GM20431 (cell line): ENCODE results near the gene RYR3.
"Not testable (repeated sequence)": the region's sequence is repeated elsewhere in the genome, so short reads cannot be mapped to it uniquely, and the experiment has no call there.

ENCODE experiments used
- in situ Hi-C: fragments of 300-500 bp; cut with MseI, MboI; formaldehyde crosslinking; loops from one replicate; pipeline ENCODE4 v1.15.0; 2020; ENCODE audit warnings: low sequenced_read_pairs; ENCODE audit not compliant: unreplicated experiment

Gene RYR3

DNA sequence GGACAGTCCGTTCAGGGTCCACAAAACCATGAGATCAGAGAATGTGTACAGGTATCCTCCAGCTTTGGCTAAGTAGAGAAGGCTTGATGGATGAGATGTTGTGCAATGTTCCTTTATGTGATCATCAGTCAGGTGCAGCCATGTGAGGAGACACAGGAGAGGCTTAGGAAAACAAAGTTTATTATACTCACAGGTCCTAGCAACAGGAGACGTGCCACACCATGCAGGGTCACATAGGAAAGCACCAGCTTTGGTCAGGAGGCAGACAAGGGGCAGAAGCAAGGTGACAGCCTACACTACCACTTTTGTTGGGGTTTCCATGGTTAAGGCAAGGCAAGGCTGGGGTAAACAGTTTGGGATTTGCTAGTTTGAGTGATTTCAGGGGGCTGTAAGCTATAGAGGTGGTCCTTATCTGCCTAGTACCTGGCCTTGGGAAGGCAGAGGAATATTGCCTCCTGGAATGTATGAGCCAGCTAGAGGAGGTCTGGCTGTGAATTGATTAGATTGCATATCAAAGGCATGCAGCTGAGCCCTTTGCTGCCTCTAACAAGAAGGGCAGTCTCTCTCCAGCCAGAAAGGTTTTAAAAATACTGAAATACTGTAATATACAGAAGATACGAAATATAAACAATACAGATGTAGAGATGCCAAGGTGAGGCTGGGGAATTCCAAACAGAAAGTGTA lies 248.6 kb downstream of the RYR3 start:
- in situ Hi-C loops, result no loop called here

DNA sequence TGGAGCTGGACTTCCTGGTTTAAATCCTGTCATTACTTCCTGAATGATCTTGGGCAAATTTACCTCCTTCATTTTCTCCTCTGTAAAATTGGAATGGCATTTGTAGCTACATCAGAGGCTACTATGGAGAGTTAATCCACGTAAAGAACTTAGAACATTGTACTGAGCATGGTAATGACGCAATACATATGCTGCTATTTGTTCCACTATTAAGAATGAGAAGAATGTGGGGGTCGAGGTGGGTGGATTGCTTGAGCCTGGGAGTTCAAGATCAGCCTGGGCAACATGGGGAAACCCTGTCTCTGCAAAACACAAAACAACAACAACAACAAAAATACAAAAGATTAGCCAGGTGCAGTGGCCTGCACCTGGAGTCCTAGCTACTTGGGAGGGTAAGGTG lies 250.6 kb downstream of the RYR3 start:
- in situ Hi-C loops, result no loop called here

DNA sequence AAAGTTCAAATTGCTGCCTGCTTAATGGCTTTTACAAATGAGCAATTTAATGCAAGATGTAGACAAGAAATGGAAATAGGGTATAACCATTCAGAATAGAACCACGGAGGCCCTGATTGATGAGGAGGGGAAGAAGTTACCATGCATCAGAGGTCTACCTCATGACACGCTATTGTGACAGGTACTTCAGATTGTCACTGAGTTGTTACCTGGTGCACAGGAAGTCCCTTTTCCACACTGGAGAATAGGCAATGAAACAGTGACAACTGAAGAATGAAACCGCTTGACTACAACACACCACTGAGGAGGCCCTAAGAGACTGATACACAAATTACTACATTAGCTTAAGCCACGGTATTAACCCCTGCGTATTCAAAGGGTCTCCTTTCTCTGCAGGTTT lies 251.2 kb downstream of the RYR3 start:
- in situ Hi-C loops, result no loop called here

DNA sequence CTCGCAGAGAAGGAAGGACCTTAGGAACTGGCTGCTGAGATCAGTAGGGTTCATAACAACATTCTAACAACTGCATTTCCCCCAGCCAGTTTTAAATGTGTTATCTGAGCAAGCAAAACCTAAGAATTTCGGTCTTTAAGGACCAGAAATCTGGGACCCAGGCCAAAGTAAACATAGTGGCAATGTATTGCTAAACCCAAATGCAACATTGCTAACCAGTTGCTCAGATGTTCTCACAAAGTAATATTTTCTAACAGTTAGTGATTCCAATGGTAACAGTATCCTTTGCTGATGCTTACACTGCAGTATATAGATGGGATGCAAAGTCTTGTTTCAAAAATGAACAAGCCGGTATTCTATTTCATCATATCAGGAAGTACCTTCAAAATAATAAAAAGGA lies 254.3 kb downstream of the RYR3 start:
- in situ Hi-C loops, result no loop called here

DNA sequence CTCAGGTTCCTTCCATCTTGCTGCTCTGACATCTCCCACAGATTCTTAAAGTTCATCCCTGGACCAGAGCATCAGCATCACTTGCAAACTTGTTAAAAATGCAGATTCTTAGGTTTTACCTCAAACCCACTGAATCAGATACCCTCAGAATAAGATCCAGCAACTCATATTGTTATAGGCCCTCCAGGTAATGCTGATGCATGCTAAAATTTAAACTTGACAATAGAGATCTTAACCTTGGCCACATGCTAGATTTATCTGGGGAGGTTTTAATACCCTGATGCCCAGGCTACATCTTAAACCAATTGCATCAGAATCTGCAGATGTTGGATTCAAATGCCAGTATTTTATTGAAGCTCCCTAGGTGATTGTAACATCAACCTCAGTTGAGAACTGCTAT lies 256.9 kb downstream of the RYR3 start:
- in situ Hi-C loops, result no loop called here

DNA sequence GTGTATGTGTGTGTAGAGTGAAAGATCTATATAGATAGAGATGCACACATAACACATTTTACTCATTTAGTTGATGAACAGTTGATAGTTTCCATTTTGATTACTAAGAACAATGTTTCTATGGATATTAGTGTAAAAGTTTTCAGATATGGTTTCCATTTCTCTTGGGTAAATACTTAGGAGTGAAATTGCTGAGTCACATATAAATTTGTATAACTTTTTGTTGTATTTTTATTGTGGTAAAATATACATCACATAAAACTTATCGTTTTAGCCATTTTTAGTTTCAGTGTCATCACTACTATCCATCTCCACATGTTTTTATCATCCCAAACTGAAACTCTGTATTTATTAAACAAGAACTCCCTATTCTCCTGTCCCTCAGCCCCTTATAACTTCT lies 258.3 kb downstream of the RYR3 start:
- in situ Hi-C loops, result no loop called here

DNA sequence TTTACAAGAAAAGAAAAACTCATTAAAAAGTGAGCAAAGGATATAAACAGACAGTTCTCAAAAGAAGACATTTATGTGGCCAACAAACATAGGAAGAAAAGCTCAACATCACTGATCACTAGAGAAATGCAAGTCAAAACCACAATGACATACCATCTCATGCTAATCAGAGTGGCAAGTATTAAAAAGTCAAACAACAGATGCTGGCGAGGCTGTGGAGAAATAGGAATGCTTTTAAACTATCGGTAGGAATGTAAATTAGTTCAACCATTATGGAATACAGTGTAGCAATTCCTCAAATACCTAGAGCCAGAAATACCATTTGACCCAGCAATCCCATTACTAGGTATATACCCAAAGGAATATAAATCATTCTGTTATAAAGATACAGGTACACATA lies 267.1 kb downstream of the RYR3 start:
- in situ Hi-C loops, result not testable (repeated sequence)

DNA sequence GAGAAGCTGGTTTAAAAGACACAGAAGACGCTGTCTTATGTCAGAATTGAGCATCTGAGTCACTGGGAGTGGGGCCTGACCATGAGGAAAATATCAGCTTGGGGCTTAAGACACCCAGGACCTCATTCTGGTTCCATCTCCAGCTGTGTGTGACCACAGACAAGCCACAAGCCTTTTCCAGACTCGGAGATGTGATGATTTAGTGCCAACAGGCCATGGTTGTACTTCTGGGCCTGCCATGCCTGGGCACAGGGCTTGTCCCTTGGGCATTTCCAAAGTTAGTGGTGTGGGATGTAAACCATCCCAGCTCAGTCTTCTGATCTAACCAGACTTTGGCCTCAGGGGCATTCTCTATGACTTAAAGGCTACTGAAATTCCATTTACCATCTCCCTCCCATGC lies 269.8 kb downstream of the RYR3 start:
- in situ Hi-C loops, result no loop called here

DNA sequence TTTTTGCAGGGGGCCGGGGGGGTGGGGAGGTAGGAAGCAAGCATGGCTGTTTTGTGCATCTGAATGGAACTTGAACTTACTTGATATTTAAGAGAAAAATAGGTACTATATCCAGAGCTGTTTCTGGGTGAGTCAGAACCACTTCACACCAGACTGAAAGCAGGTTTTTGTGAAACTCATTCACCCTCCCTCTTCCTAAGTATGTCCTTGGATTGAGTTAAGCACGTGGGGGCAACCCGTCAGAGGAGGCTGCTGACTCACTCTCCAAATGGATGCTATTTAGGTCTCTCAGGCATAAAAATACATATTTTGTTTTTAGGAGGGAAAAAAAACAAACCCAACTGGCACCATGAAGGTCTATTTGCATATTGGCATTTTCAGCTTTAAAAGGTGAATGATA lies 270.3 kb downstream of the RYR3 start:
- in situ Hi-C loops, result no loop called here

DNA sequence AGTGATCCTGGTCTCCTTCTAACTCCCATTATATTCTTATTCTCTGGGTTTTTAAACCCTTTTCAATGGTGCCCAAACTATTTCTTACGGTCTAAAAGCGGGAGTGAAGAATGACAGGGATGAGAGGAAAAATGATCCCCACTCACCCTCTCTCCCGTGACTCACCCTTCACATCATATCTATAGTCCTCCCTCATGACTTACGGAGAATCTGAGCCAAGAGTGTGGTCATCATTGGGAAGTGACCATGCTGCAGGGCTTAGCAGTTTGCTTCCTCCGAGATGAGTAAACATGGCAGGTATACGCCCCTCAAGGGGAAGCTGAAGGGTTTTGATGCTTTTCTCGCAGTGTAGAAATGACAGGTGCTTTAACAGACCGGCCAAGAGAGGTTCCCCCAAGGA lies 274.0 kb downstream of the RYR3 start:
- in situ Hi-C loops, result no loop called here

DNA sequence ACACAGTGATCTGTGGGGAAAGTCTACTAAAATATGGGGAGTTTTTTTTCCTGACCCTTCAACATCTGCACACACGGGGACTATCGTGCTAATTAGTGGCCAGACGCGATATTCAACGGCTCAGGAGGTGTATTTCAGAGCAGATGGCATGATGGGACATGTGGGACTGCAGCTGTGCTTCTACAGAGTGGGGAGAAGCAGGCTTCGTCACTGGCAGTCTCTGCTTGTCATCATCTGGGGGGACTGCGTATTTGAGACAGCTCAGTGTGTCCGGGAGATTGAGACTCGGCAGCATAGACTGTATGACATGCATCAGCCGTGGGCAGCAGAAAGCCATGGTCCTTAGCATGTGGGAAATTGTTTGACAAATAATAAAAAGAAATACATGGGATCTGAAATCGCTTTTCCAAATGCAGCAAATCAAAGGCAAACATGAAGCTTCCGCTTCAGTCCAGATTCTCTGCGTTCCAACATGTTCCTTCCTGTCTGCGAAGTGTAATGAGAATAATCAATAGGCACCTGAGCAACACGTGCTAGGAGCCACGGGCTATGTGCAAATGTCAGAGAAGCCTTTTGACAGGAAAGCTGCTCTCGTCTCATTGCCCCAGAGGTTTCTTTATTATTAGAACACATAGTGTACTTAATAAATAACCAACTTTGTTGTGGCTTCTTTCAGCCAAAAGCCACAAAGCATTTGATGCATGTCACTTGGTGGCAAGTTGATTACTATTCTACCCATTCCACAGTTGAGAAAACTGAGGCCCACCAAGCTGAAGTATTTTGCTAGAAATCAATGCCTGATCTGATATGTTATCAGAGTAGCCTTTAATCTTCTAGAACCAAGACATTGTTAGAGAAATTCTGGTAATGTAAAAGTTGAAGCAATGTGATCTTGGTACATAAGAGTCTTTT lies 276.3 kb downstream of the RYR3 start:
- in situ Hi-C loops, result no loop called here

DNA sequence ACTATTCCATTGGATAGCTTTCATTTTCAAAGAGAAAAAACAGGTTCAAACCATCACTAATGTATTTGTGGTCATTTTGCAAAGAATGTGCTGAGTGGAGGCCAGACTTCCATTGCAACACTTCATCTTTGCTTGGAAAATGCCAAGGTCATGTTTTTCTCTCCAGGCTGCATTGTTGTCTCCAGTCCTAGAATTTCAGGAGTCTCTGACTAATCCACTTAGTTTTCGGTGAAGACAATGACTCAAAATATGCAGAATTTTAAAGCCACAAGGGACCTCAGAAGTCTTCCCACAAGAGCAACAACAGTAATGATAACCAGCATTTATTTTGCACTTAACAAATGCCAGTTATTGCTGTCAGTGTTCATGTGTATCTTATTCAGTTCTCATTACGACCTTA lies 277.0 kb downstream of the RYR3 start:
- in situ Hi-C loops, result no loop called here

DNA sequence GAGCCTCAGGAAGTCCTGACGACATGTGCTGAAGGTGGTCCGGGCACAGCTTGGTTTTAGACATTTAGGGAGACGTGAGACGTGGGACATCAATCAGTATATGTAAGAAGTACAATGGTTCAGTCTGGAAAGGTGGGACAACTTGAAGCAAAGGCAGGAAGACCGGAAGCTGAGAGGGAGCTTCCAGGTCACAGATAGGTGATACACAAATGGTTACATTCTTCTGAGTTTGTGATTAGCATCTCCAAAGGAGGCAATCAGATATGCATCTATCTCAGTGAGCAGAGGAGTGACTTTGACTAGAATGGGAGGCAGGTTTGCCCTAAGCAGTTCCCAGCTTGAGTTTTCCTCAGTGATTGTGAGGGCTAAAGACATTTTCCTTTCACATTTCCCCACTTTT lies 282.1 kb downstream of the RYR3 start:
- in situ Hi-C loops, result no loop called here

DNA sequence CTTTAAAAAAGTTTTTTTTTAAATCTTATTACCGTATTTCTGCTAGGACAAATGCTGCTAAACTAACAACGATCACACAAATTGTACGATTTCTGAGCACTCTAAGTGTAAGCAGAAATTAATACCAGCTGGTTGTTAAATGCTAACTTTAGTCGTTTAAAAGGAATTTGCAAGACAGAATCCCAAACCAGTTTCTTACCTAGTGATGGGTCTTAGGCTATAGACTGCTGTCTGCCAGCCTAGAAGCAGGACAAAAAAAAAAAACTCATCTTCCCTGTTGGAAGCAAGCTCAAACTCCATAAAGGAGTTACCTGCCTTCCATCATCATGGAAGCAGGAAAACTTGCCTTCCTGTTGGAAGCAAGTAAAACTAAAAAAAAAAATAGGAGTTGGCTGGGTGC lies 287.6 kb downstream of the RYR3 start:
- in situ Hi-C loops, result not testable (repeated sequence)

DNA sequence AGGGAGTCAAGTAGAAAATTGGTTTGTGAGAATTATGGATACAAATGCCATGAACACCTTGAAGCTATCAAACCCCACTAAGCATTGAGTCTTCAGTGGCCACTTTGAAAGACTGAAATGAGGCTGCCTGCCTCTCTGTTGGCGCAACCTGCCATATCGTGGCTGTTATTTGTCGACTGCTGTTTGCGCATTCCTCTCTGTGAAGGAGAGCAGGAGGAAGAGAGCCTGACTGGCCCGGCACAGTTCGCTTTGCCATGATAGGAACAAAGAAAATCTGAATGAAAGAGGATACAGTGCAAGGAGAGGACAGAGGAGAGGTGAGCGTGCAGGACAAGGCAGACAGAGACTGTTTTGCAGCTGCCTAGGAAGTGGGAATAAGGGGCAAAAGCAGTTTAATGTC lies 289.4 kb downstream of the RYR3 start:
- in situ Hi-C loops, result no loop called here

DNA sequence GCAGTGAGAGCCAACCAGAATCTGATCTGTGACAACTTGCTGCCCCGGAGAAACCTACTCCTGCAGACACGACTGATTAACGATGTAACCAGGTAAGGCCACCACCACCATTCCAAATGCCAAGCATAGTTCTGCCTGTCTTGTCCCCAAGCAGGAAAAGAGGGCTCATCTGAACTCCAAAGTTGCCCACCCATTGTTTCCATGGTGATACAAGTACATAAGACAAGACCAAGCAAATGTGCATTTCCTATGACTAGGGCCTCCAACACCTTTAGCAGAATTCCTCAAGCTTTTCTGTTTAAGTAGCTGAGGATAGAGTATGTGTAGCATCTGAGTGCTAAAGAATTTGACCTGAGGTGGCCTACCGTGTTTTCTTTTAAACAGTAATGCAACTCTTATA lies 290.7 kb downstream of the RYR3 start:
- in situ Hi-C loops, result no loop called here

DNA sequence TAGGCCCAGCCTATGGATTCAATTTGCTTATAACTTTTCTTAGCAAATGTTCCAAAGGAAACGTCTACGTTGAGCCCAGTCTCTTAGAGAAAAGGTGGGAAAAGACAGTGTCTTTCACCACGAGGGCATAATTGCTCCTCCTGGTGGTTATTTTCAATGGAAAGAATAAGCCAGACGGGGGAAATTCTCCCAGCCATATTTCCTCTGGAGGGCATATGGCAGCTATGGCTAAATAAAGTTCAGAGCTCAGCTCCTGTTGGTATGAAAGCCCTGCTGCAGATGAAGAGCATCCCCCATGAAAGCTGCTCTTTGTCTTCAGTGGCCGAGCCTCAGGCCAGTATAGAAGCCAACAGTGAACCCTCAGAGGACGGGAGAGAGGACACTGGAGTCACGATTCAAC lies 297.9 kb downstream of the RYR3 start:
- in situ Hi-C loops, result no loop called here

DNA sequence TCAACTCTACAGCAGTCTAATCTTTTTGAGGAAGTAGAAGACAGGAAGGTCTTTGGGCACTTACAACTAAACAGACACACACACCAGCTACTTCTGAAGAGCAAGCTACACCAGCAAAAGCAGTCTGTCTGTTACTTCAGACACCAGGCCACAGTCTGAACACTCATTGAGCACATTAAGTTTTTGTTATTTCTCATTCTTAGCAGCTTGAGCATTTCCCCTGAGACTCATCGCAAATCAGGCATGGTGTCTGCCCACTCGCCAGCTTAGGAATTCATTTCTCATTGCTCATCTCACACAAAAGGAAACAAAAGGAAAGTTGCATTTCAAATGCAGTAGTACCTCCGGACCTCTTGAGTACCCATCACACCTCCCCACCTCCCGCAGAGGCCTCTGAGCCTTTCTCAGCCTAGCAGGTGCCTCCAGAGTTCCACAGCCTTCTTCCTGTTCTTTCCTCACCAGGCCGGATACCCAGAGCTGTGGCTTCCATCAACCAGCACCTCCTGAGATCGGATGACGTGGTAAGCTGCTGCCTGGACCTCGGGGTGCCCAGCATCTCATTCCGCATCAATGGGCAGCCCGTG lies 302.0 kb downstream of the RYR3 start:
- in situ Hi-C loops, result no loop called here

DNA sequence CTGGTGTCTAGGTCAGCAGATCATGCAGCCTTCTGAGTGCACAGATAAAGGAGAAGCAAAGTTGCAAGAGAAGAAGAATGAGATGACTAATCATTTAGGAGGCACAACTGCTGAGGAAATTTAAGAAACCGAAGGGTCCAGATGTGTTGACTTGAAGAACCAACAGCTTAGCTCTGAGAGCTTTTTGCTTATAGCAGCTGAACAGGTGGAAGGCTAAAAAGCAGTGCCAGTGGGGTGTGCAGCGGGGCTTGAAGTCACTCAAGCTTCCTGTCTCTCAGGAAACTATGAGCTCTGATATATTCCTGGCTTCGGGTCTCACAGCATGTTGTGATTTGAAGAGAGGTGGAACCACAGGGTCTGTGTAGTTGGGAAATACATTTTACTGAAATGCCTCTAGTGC lies 305.7 kb downstream of the RYR3 start:
- in situ Hi-C loops, result no loop called here

DNA sequence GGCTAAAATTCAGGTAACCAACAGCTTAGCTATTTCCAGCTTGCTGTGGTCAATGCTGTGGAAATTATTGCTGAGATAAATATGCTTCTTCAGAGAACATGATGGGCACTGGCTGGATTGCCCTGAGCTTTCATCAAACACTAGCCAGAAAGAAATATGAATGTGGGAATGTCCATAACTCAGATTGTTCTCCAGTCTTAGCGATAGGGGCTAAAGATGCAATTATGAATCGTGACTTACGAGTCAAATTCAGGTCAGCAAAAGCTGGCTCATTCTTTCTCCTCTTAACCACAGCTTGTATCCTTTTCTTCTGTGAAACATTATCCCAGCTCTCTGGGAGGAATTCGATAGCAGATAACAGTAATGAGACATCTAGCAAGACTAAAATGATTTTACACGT lies 307.6 kb downstream of the RYR3 start:
- in situ Hi-C loops, result no loop called here

DNA sequence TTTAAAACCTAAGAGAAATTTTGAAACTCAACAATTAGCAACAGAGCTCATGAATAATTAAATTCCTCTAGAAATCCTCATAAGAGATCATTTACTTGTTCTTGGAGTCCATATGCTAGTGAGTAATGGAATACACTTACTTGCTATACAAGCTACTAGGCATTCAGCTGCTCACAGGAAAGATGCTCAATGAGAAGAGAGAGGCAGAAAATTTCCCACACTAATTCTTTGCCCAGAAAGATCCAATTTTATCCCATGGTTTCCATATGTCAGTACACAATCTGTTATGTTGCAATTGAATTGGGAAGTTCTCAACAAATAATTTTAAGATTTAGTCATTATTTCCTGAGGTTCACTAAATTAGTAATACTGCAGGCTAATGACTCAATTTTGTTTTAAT lies 310.4 kb downstream of the RYR3 start:
- in situ Hi-C loops, result no loop called here
